Stimulated activated effector memory CD8-positive, alpha-beta T cell treated with anti-CD3 and anti-CD28 coated beads, Interleukin-12 subunit alpha, Interleukin-12 subunit beta, amount 100 ng/mL, for 72 hours (primary cell): Measurements from ENCODE around the gene TRIM54.
"Not testable (repeated sequence)": the region's sequence is repeated elsewhere in the genome, so short reads cannot be mapped to it uniquely, and the experiment has no call there.

Experiments
- ATAC-seq: fragments of 150-1000 bp; cut with Tn5 transposase; 2 replicates; pipeline ENCODE4 v1.10.0; 2021
- DNase-seq, 2 donors: peaks; one replicate each; pipeline ENCODE4 v3.0.0; 2021 to 2022; ENCODE audit warnings: low spot score in 2 of 2
- H3K27ac Mint-ChIP-seq: one replicate; pipeline ENCODE4 v1.8.0; 2022; ENCODE audit warnings: mild to moderate bottlenecking, mixed read lengths
- H3K36me3 Mint-ChIP-seq: one replicate; pipeline ENCODE4 v1.8.0; 2022; ENCODE audit warnings: mild to moderate bottlenecking, mixed read lengths
- H3K4me1 Mint-ChIP-seq: one replicate; pipeline ENCODE4 v1.8.0; 2022; ENCODE audit warnings: mixed read lengths
- H3K4me3 Mint-ChIP-seq: one replicate; pipeline ENCODE4 v1.8.0; 2022; ENCODE audit warnings: mild to moderate bottlenecking, mixed read lengths
- H3K9me3 Mint-ChIP-seq: one replicate; pipeline ENCODE4 v1.8.0; 2022; ENCODE audit warnings: mixed read lengths

TRIM54 gene

DNA sequence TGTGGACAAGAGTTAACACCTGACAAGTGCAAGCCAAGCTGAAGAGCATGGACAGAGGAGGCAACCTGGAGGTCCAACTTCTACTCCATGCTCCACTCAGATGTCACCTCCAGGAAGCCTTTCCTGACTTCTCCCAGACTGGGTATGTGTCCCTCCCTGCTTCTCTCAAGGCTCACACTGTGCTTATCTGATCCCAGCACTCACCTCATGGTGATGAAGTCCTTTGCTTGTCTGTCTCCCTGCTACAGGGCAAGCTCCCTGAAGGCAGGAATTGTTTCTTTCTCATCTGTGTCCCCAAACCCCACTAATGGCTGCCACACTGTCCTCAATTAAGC lies 16.7 kb upstream of the TRIM54 start:
- Mint-ChIP-seq H3K4me3 (no peak overlapping the region), H3K9me3 (no peaks in the 10 kb centered on the region), H3K36me3 (peaks cover 5% of the 10 kb centered on the region), H3K4me1 (peaks cover 34% of the 10 kb centered on the region), H3K27ac (no peak overlapping the region)
- no peak for ATAC-seq
- no peak for DNase-seq

DNA sequence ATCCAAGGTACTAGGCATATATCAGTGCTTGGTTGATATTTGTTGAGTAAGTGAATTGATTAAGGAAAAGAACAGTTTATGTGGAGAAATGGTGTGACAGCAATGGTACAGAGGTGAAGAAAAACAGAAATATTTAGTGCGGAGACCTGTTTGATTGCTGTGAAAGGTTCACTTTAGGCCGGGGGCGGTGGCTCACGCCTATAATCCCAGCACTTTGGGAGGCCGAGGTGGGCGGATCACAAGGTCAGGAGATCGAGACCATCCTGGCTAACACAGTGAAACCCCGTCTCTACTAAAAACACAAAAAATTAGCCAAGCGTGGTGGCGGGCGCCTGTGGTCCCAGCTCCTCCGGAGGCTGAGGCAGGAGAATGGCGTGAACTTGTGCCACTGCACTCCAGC lies 13.9 kb upstream of the TRIM54 start:
- not testable (repeated sequence) for H3K4me3 Mint-ChIP-seq, H3K9me3 Mint-ChIP-seq, DNase-seq, H3K36me3 Mint-ChIP-seq, H3K27ac Mint-ChIP-seq, ATAC-seq
- peaks cover 17% of the 10 kb centered on the region for H3K4me1 Mint-ChIP-seq

DNA sequence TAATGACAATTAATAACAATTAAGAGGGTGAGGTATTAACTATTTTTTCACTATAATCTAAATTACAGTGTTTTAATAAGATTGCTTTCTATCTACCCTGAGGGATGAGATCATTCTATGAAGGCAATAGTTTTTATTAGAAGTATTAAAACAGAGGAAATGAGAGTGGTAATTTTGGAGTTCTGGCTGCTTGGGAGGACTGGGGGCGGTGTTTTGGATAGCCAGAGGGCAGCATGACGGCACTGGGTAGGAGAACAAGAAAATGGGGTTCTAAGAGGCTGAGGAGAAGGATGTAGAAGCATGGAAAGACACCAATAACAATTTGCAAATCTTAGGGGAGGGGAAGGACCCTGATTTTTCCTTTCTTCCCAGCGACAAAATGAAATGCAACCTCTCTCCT lies 12.1 kb upstream of the TRIM54 start:
- H3K9me3 Mint-ChIP-seq: no peaks in the 10 kb centered on the region
- peaks cover 5% of the 10 kb centered on the region for H3K4me1 Mint-ChIP-seq
- H3K27ac Mint-ChIP-seq: no peak overlapping the region
- ATAC-seq (no peak), DNase-seq (no peak)
- no peaks in the 10 kb centered on the region for H3K36me3 Mint-ChIP-seq
- H3K4me3 Mint-ChIP-seq: no peak overlapping the region

DNA sequence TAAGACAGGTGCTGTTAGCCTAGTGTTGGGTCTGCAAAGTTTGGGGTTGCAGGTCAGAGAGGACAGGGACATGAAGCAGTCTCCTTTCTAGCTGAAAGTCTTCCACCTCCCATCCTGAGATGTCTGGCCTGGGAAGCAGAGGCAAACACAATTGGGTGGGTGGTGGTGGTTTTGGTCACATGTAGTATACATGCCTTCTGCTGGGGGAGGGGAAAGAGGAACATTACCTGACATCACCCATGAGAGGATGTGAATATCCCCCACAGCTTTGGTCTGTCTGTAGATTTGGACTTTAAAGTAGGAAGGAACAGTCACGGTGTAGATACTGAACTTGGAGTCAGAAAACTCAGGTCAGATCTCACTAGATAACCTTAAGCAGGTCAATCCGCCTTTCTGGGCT lies 11.6 kb upstream of the TRIM54 start:
- ATAC-seq (no peak), DNase-seq (no peak)
- H3K36me3 Mint-ChIP-seq: no peaks in the 10 kb centered on the region
- H3K4me1 Mint-ChIP-seq: peaks cover 1% of the 10 kb centered on the region
- no peak overlapping the region for H3K4me3 Mint-ChIP-seq
- no peaks in the 10 kb centered on the region for H3K9me3 Mint-ChIP-seq
- no peak overlapping the region for H3K27ac Mint-ChIP-seq

DNA sequence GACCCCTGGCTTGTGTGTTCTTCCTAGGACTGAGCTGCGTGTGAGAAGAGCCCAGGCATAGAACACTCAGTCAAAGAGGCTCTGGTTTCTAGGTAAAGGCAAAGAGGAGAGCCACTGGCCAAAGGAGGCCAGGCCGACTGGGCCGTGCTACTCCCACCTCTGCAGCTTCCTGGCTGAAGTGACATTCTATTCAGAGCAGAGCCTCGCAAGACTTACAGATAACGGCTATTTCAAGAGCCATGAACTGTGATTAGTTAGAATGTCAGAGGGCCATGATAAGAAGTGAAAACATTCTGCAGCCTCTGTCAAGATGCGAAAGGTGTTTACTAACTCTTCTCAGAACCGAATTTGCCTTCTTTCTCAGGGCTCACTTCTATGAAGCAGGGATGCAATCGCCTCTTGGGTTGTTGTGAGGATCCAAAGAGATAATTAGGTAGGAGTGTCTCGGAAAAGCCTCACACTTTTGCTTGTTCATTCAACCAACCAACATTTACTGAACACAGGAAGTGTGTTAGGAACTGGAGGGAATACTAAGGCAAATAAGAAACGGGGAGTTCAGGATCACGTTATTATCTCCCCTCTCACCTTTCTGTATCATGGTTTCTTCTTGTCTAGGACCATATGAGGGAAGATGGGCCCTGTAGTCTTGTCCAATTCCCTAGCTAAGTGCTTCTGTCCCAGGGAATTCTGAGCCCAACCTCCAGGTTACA lies 10.4 kb upstream of the TRIM54 start:
- Mint-ChIP-seq H3K27ac (no peak overlapping the region), H3K4me3 (no peak overlapping the region), H3K4me1 (no peaks in the 10 kb centered on the region), H3K9me3 (no peaks in the 10 kb centered on the region), H3K36me3 (no peaks in the 10 kb centered on the region)
- DNase-seq: no peak
- ATAC-seq: no peak

DNA sequence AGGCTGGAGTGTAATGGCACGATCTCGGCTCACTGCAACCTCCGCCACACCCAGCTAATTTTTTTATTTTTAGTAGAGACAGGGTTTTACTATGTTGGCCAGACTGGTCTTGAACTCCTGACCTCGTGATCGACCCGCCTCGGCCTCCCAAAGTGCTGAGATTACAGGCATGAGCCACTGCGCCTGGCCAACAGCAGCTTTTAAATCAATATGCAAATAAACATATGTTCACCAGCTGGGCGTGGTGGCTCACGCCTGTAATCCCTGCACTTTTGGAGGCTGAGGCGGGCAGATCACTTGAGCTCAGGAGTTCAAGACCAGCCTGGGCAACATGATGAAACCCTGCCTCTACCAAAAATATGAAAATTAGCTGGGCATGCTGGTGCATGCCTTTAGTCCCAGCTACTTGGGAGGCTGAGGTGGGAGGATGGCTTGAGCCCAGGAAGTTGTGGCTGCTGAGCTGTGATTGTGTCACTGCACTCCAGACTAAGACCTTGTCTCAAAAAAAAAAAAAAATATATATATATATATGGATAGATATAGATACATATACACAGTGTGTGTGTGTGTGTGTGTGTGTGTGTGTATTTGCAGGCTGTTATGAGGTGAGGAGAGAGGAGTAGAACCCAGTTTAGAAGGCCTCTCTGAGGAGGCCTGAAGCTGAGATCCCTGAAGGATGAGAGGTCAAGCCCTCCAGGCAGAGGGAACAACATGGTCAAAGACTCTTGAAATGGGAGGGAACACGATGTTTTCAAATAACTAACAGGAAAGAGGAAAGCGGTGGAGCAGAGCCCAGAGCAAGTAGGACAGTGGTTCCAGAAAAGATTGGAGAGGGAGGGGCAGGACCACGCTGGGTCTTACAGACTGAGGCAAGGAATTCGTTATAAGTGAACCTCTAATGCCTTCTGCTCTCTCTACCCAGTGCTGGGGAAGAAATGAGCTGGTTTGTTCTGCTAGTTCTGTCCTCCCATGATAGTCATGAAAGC lies 9.4 kb upstream of the TRIM54 start:
- not testable (repeated sequence) for H3K27ac Mint-ChIP-seq, ATAC-seq, H3K4me3 Mint-ChIP-seq, H3K4me1 Mint-ChIP-seq, H3K9me3 Mint-ChIP-seq, H3K36me3 Mint-ChIP-seq, DNase-seq

DNA sequence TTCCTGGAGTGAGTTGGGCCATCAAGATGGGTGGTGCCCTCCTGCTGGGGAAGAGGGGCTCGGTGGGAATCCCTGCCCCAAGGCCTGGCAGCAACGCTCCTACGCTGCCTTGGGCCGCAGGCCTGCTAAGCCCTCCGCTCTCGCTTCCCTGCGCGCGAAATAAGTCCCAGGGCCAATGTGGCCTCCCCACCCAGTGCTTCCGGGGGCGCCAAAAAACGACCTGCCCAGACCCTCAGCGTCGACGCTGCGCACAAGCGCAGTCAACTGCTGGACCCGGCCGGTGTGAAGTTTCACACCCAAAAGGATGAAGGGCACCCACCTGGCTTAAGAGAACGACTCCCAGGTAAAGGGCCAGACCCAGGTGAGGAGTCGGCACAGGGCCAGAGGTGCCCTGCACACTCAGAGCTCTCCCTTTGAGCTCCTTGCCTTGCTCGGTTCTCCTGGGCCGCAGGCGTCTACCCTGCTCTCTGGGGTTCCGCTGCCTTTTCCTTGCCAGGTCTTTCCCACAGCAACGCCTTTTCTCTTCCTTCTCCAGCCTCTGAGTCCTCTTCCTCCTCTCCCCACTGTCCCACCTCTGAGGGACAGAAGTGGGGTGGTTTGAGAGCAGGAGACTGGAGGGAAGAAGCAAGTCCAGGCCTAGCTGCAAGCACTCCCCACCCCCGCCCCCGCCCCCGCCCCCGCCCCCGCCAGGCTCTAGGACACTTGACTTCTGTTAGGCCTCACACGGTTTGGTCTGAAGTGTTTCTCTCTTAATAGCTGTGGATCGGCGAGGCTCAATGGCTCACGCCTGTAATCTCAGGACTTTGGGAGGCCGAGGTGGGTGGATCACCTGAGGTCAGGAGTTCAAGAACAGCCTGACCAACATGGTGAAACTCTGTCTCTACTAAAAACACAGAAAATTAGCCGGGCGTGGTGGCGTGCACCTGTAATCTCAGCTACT lies 6.7 kb upstream of the TRIM54 start, which contains the start of gene DNAJC5G:
Gene DNAJC5G (plus strand): TSS at position 223 of the 940 bp plus-strand sequence. CDS start 1,296 bp downstream, outside the sequence.
- ATAC-seq: no peak
- DNase-seq: no peak
- H3K36me3 Mint-ChIP-seq: no peaks in the 10 kb centered on the region
- no peaks in the 10 kb centered on the region for H3K9me3 Mint-ChIP-seq
- H3K27ac Mint-ChIP-seq: no peak within 1 kb of the TSS
- no peaks in the 10 kb centered on the region for H3K4me1 Mint-ChIP-seq
- no peak within 1 kb of the TSS for H3K4me3 Mint-ChIP-seq

DNA sequence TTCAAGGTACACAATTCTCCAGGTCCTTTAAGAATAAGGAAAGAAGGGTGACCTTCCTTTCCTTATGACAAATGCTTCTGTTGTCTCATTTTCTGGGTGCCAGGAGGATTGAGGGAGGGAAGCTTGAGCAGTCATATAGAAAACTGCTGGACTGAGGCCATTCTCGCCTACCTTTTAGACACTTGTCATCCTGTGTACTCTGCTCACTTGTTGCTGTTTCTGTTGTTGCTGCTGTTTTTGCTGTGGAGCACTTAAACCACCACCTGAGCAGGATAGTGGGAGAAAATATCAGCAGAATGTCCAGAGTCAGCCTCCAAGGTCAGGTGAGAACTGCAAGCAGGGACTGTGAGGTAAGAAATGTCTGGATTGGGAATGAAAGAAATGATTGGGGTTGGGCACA lies 4.2 kb upstream of the TRIM54 start:
- Mint-ChIP-seq H3K36me3 (no peaks in the 10 kb centered on the region), H3K27ac (no peak overlapping the region), H3K9me3 (no peaks in the 10 kb centered on the region), H3K4me3 (no peak overlapping the region), H3K4me1 (no peaks in the 10 kb centered on the region)
- DNase-seq: no peak
- ATAC-seq: no peak

DNA sequence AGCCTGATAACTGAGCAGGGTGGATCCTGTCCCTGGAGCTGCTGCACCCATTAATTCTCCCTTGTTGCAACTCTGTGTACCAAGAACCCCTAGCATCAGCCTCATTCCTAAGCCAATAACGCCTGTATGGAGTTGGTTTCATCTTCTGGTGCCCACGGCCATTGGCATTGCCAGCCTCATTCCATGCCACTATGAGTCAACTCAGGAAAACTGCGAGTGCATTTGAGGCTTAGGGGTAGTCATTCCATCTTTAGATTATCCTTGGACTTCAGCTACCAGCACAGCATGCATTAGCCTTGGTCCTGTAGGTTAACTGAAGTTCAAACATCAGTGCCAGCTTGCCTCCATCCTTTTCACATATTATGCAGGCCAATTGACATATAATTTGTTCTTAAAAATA lies 1.4 kb upstream of the TRIM54 start:
- no peak for ATAC-seq
- Mint-ChIP-seq H3K4me1 (no peaks in the 10 kb centered on the region), H3K4me3 (no peak overlapping the region), H3K36me3 (no peaks in the 10 kb centered on the region), H3K27ac (no peak overlapping the region), H3K9me3 (no peaks in the 10 kb centered on the region)
- DNase-seq: no peak

DNA sequence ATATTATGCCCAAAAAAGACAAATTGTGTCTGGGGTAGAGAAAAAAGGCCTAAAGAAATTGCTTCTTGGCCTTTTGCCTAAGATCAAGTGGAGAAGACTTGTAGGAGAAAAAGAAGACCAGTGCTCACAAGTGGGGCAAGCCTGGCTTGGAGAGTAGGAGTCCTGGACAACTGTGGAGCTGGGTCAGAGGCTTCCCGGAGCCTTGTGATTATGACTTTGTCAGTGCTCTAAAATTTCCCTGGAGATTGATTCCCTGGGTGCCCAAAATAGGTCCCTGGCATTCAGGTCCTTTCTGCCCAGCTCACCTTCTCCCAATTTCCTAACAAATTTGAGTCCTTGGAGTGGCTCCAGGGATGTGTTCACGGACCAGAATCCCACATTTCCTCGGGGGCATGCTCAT lies 787 bp upstream of the TRIM54 start:
- ATAC-seq: no peak
- H3K9me3 Mint-ChIP-seq: no peaks in the 10 kb centered on the region
- no peak overlapping the region for H3K27ac Mint-ChIP-seq
- H3K4me3 Mint-ChIP-seq: no peak overlapping the region
- H3K4me1 Mint-ChIP-seq: no peaks in the 10 kb centered on the region
- DNase-seq: no peak
- H3K36me3 Mint-ChIP-seq: no peaks in the 10 kb centered on the region

DNA sequence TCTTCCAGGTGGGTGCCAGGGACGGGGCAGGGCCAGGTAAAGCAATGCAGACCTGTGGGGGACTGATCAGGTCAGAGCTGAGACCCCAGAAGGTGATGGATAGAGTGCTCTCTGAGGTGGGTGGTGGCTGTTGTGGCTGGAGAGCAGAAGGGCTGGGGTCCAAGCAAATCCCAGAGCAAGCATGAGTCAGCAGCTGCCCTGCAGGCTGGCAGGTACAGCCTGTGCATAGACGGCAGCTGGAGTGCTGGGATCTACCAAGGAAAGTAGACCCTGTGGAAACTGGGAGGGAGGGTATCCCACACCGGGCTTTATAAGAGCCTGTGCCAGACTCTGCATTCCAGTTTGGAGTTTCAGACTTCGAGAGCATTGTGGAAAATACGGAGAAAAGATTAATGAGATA lies 663 bp downstream of the TRIM54 start:
- ATAC-seq (no peak), DNase-seq (no peak)
- Mint-ChIP-seq H3K36me3 (no peaks in the 10 kb centered on the region), H3K9me3 (no peaks in the 10 kb centered on the region), H3K27ac (no peak overlapping the region), H3K4me1 (no peaks in the 10 kb centered on the region), H3K4me3 (no peak overlapping the region)

DNA sequence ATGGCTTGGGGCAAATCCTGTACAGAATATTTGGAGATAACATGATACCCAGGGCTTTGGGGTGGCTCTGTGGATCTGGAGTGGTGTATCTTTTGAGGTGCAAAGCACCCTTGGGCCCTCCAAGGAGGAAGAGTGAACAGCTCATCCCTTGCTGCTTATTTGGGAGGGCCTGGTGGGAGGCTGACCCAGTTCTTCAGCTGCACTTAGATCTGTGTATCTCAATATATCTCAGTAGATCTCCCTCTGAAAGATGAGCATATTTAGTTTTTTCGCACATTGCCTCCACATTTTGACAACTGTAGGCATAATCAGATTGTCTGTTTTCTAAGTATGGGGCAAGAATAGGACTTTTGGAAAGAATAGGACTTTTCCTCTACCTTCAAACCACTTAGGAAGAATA lies 2.8 kb downstream of the TRIM54 start:
- Mint-ChIP-seq H3K9me3 (no peaks in the 10 kb centered on the region), H3K27ac (no peak overlapping the region), H3K36me3 (no peaks in the 10 kb centered on the region), H3K4me1 (no peaks in the 10 kb centered on the region), H3K4me3 (no peak overlapping the region)
- ATAC-seq: no peak
- DNase-seq: no peak

DNA sequence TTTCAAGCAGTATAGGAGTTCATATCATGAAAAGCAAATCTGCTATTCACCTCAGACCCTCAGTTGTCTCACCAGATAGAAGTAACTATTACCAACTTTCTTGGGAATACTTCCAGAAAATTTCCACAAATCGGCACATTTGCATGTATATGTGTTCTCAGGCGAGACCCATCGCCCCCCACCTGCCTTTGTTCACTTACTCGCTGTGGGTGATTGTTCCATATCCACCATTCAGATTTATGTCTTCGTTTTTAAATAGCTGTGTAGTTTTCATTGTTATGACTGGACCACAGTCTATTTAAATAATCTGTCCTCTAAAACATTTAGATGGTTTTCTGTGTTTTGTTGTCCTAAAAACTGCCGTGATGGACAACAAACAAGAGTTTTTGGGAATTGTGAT lies 3.3 kb downstream of the TRIM54 start:
- Mint-ChIP-seq H3K4me1 (no peaks in the 10 kb centered on the region), H3K36me3 (no peaks in the 10 kb centered on the region), H3K4me3 (no peak overlapping the region), H3K9me3 (no peaks in the 10 kb centered on the region), H3K27ac (no peak overlapping the region)
- DNase-seq (no peak), ATAC-seq (no peak)

DNA sequence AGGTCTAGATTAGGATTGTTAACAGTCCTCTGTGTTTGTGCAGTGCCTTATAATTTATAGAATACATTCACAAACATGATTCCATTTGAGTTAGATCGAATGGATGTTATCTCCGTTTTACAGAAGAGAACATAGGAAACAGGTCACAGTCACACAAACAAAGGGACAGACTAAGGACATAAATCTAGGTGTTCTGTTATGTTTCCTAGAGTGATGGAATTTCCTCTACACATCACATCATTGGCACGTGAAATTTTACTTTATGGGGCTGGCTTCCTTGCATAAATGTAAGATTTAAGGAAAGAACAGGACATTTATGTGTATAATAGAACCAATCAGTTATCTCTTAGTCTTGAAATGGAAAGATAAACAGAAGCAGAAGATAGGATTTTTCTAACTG lies 6.4 kb downstream of the TRIM54 start:
- Mint-ChIP-seq H3K4me3 (no peak overlapping the region), H3K4me1 (no peaks in the 10 kb centered on the region), H3K27ac (no peak overlapping the region), H3K9me3 (no peaks in the 10 kb centered on the region), H3K36me3 (no peaks in the 10 kb centered on the region)
- ATAC-seq (no peak), DNase-seq (no peak)

DNA sequence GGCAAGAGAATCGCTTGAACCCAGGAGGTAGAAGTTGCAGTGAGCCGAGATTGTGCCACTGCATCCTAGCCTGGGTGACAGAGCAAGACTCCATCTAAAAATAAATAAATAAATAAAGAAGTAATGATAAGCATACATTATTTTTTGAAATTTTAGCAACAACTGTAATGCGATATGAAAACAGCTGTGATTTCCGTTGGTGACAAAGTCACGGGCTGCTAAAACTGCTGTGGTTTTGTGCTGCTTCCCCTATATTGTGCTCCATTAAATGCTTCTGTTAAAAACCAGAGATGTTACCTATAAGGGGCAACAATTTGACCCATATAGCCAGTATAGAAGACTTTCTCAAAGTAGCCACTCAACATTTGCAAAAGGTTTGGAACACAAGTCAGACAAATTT lies 8.3 kb downstream of the TRIM54 start:
- no peak overlapping the region for H3K4me3 Mint-ChIP-seq
- no peaks in the 10 kb centered on the region for H3K9me3 Mint-ChIP-seq
- ATAC-seq (no peak), DNase-seq (no peak)
- no peak overlapping the region for H3K27ac Mint-ChIP-seq
- no peaks in the 10 kb centered on the region for H3K4me1 Mint-ChIP-seq
- H3K36me3 Mint-ChIP-seq: no peaks in the 10 kb centered on the region
